ENCODE measurements around the gene DYNC2I2.
"Not testable (repeated sequence)": the region's sequence is repeated elsewhere in the genome, so short reads cannot be mapped to it uniquely, and the experiment has no call there.

Gene DYNC2I2

DNA sequence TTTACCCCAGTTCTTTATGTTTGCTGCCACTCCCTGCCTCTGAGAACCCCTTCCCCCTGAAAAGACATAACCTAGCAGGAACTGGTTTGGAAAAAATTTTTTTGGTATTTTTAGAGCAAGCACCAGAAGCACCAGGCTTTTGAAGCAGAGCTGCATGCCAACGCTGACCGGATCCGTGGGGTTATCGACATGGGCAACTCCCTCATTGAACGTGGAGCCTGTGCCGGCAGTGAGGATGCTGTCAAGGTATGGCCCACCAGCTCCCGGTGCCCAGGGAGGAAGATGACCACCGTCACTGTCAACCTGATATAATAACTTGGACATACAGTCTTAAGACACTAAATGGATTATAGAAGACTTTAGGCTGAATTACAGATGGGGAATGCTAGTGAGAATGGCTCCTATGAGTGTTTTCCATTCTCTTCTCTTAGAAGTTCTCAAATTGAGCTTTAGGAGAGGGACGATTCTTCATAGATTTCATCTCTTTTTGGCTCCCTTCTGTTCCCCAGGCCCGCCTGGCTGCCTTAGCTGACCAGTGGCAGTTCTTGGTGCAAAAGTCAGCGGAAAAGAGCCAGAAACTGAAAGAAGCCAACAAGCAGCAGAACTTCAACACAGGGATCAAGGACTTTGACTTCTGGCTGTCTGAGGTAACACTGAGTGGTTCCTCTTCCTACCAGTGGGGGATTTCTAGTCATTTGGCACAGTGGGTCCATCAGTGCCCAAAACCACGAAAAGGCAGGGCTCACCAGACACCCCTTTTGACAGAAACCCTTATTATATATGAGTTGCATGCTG, 44.9 kb downstream of the DYNC2I2 start:
- no peak for DNase-seq

- peak; percentile 32 for DNase-seq
These were observed 45.8 kb downstream of the DYNC2I2 start for GRCh38 chr9:128610897-128611296.

- no peak for DNase-seq
These were observed 48.9 kb downstream of the DYNC2I2 start for GRCh38 chr9:128607642-128608350.

DNA sequence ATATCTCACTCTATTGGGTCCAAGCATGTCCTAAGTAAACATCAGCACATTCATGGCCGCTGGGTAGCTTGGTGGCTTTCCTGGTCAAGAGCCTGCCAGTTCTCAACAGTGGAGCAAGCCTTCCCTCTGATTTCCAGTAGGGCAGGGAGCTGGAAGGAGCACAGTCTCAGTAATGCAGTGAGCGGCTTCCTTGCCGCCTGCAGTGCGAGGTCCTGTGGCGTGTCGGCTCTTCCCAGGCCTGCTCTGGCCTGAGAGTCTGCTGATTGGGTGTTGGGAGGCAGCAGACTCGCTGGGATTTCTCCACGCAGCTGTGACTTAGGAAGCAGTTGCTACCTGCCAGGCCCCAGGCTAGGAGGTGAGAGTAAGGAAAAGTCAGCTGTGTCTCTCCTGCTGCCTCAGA, 53.0 kb downstream of the DYNC2I2 start:
- no peak for DNase-seq

DNA sequence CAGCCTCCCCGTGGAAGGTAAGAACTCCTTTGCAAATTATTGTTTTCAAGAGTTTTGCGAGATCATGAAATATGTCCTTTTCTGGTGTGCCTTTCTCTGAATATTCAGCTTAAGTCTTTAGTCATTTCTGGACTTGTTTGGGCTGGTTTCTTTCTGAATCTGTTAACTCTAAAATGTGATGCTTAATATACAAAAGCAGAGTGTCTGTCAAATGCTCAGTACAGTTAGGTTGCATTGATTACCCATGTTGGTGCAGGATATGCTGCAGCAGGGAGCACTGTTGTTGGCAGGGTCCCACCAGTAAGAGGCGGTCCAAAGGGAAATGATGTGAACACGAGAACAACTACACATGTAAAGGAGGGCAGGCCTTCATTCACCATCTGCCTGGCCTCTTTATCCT, 56.5 kb downstream of the DYNC2I2 start:
- no peak for DNase-seq

DNA sequence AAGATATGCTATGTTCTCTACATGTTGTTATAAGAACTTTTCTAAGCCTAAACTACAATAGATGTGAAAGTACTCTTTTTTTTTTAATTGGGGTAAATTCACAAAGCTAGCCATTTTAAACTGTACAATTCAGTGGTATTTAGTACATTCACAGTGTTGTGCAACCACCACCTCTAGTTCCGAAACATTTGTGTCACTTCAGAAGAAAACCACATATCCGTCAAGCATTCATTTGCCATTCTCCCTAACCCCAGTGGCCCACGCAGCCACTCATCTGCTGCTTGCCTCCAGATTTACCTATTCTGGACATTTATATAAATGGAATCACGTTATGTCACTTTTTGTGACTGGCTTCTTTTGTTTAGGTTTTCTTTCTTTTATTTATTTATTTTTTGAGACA, 61.2 kb downstream of the DYNC2I2 start:
- no peak for DNase-seq

- DNase-seq: no peak
These were observed 62.8 kb downstream of the DYNC2I2 start for GRCh38 chr9:128593856-128594255.

- DNase-seq: peak; percentile 43
These were observed 63.6 kb downstream of the DYNC2I2 start for GRCh38 chr9:128593039-128593438.

DNA sequence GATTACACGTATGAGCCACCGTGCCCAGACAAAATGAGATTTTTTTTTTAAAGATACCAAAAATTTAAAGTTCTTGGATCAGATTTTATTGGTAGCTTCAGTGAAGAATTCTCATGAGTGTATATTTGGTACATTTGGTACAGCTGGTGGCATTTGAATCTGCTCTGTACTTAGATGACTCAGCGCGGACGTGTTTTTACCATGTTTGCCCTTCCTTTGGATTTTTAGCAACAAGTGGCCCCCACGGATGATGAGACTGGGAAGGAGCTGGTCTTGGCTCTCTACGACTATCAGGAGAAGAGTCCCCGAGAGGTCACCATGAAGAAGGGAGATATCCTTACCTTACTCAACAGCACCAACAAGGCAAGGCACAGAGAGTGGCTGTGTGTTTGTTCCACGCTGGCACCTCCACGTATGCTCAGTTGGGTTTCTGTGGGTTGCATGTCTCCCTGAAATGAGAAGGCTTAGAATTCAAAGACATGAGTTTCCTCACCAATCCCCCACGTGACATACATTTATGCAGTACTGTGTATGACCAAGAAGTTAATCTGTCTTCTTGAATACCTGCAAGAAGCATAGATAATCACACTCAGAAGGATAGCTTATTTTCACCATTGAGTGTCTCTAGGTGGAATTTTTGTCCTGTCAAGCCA, 67.9 kb downstream of the DYNC2I2 start:
- no peak for DNase-seq

GRCh38 chr9:128587453-128587852, 69.2 kb downstream of the DYNC2I2 start:
- DNase-seq: no peak

DNA sequence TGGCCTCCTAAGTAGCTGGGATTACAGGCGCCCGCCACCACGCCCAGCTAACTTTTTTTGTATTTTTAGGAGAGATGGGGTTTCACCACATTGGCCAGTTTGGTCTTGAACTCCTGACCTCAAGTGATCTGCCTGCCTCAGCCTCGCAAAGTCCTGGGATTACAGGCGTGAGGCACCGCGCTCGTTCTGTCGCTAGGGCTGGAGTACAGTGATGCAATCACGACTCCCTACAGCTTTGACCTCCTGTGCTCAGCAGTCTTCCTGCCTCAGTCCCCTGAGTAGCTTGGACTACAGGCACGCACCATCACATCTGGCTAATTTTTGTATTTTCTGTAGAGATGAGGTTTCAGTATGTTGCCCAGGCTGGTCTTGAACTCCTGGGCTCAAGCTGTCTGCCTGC, 69.7 kb downstream of the DYNC2I2 start:
- DNase-seq: not testable (repeated sequence)

- DNase-seq: not testable (repeated sequence)
These were observed 71.5 kb downstream of the DYNC2I2 start for GRCh38 chr9:128585155-128585554.

All from hematopoietic multipotent progenitor cell treated with erythropoietin and hydrocortisone succinate and interleukin-3 and kit ligand, for 8 days (in vitro differentiated cells).